HepG2 (cell line): ENCODE measurements around the gene XG.

ENCODE experiments used
- POLR2AphosphoS5 ChIP-seq: IDR thresholded peaks from 2 replicates; pipeline ENCODE4 v1.6.1; 2012; ENCODE audit warnings: low read depth, low read length
- ZNF382 ChIP-seq: sonication (generic); formaldehyde crosslinking; IDR thresholded peaks from 2 replicates; pipeline ENCODE4 v1.5.0; 2020; ENCODE audit warnings: missing genetic modification reagents, mild to moderate bottlenecking, borderline replicate concordance
- TF ChIP-seq, protein P1 (sequence below): sonication (generic); formaldehyde crosslinking; IDR thresholded peaks from 2 replicates; pipeline ENCODE4 v1.4.0; 2020; ENCODE audit warnings: missing genetic modification reagents, borderline replicate concordance

DNA sequence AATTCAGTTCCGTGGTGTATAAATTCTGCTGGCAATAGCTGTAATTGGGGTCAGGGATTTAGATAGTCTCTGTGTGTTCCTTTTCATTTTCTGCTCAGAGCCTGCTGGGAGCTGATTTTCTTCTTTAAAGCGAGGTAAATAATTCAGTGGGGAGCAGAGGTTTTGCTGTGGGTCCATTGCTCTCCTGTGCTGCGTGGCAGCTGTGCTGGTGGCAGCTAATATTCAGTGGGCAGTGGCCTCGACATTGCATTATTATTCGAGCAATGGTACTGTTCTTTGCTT, 13.7 kb downstream of the XG start:
- TF ChIP-seq ZNF382 (CRISPR knock-in tag) (no peak), POLR2AphosphoS5 (no peak)
- TF ChIP-seq, protein P1, sequence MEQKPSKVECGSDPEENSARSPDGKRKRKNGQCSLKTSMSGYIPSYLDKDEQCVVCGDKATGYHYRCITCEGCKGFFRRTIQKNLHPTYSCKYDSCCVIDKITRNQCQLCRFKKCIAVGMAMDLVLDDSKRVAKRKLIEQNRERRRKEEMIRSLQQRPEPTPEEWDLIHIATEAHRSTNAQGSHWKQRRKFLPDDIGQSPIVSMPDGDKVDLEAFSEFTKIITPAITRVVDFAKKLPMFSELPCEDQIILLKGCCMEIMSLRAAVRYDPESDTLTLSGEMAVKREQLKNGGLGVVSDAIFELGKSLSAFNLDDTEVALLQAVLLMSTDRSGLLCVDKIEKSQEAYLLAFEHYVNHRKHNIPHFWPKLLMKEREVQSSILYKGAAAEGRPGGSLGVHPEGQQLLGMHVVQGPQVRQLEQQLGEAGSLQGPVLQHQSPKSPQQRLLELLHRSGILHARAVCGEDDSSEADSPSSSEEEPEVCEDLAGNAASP (CRISPR knock-in tag) = no peak
